PC-3 (cell line): ENCODE data around the gene SPSB3.

ENCODE experiments used
- CTCF ChIP-seq: fragments of 300-600 bp; sonication (generic); conservative IDR thresholded peaks from 2 replicates; pipeline ENCODE4 v1.5.1; 2017; ENCODE audit warnings: antibody characterized with exemption, low read depth, mild to moderate bottlenecking, low read length
- EZH2 ChIP-seq: fragments of 300-600 bp; sonication (generic); IDR thresholded peaks from one replicate; pipeline ENCODE4 v1.6.1; 2017; ENCODE audit warnings: antibody characterized with exemption, mild to moderate bottlenecking, low read length; ENCODE audit not compliant: unreplicated experiment
- EZH2phosphoT487 ChIP-seq: fragments of 300-600 bp; sonication (generic); IDR thresholded peaks from 2 replicates; pipeline ENCODE4 v1.6.1; 2018; ENCODE audit warnings: mild to moderate bottlenecking, antibody characterized with exemption, low read length, borderline replicate concordance

GRCh38 chr16:1825381-1825863 lies 43.1 kb upstream of the SPSB3 start:
- TF ChIP-seq CTCF = no peak
- no peak for TF ChIP-seq EZH2
- no peak for TF ChIP-seq EZH2phosphoT487
